GM18909 (cell line): ENCODE data around the gene TRERF1.

ENCODE experiments used
- ATAC-seq: cut with Tn5 transposase; IDR thresholded peaks from one replicate; pipeline ENCODE4 v1.9.1; 2021; ENCODE audit warnings: mild to moderate bottlenecking; ENCODE audit not compliant: unreplicated experiment, poor library complexity

TRERF1 gene

DNA sequence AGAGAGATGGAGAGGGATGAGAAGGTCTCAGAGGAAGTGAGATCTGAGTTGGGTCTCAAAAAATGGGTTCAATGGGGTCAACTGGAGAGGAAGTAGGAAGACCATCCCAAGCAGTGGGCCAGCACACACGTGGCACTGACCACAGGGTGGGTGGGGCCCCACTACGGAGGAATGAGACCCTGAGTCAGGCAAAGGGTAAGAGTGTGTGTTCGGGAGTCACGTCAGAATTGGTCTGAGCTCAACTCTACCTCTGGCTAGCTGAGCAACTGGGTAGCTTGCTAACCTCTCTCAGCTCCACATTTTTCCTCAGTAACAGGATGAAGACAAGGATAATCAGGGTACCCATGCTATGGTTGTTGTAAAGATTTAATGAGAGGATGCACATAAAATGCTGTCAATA, 79.0 kb downstream of the TRERF1 start:
- ATAC-seq: no peak

- ATAC-seq: no peak
Measured at GRCh38 chr6:42370323-42370985, 81.3 kb downstream of the TRERF1 start.

- ATAC-seq: no peak
Measured at GRCh38 chr6:42369568-42369967, 82.2 kb downstream of the TRERF1 start.

DNA sequence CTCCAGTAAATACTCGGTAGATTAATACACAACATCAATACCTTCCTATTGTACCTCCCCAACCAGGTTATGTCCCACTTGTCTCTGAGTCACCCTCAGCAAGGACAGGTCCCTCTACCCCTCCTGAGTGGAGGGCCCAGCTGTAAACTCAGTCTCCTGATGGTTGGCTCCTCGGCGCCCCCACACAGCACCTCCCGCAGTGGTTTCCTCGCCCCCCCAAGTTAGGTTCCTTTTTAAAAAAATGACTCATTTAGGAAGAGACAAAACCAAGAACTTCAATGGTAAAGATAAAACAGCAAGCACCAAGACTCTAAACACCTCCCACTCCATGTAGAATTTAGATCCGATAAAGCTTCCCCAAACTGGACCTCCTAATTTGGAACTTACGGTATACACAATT, 83.5 kb downstream of the TRERF1 start:
- peak; percentile 40 for ATAC-seq

DNA sequence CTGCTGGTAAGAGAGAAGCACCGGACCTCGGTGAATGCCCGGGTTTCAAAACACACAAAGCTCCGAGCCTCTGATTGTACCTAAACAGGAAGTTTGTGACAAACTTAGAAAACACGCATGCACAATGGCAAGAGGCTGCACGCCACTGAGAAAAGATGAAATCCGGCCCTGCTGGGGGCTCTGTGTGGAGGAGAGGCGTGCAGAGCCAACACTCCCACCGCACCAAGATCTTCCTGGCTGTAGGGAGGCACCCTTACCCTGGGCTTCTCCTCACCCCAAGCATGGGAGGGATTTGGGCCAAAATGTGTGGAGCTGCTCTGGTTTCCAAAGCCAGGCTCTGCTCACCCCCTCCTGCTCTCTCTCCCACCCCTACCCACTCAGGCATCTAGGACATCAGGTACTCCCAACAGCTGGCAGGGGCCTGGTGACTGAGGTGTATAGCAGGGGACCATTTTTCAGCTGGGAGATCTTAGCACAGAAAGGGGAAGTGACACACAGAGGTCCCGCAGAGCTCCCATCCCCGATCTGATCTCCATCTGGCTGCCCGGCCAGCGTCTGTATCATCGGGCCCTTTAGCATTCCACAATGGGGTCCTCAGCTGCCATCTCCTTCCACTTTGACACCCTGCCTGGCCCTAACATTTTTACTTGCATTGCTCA, 84.2 kb downstream of the TRERF1 start:
- ATAC-seq: peak; percentile 59

DNA sequence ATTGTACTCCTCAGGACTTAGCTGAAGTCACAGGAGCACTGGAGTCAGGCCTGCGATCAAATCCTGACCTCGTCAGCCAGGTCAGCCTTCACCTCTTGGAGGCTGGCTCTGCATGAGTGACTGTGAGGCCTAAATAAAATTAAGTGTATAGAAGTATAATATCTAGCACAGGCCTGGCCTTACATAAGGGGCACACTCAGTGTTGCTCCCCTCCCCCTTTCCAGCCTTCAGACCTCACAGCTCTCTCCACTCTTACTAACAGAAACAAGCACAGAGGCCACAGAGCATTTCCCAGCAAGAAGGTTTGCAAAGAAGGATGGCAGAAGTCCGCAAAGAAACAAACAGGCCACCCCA, 84.8 kb downstream of the TRERF1 start:
- no peak for ATAC-seq

- ATAC-seq: no peak
Measured at GRCh38 chr6:42366011-42366705, 85.6 kb downstream of the TRERF1 start.

DNA sequence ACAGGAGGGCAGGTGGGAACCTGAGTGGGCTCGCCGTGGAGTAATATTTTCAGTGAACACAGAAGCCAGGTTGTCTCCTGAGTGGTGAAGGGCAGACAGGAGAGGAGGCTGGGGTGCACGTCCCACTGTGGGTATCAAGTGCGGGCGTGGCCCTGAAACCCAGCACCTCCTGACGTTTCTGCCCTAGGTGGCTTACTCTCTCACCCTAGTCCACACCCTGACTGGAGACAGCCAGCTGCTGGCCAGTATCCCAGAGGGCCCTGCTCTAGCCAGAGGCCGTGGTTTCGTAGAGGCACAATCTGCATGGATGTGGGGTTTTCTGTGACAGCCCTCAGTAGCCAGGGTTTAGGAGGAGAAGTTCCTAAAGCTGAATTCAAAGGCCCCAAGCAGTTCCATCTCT, 86.7 kb downstream of the TRERF1 start:
- ATAC-seq: no peak

GRCh38 chr6:42363926-42364849, 87.5 kb downstream of the TRERF1 start:
- ATAC-seq: no peak

- no peak for ATAC-seq
Measured at GRCh38 chr6:42361036-42361435, 90.7 kb downstream of the TRERF1 start.

- ATAC-seq: no peak
Measured at GRCh38 chr6:42359021-42359420, 92.7 kb downstream of the TRERF1 start.

DNA sequence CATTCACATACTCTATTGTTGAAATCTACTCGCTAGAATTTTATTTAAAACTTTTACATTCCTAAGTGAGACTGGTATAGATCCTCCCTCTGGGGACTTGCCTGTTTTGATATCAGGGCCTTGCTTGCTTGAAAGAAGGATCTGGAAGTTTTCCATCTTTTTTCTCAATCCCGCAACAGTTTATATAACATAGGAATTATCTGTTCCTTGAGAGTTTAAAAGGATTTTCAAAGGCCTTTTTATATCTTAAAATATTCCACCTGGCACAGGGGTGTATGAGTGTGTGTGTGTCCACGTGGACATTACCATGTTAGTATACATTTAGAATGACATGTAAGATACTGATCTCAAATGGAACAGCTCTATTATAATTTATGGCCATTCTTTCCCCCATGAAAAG, 96.3 kb downstream of the TRERF1 start:
- no peak for ATAC-seq

- ATAC-seq: no peak
Measured at GRCh38 chr6:42354702-42355101, 97.0 kb downstream of the TRERF1 start.

DNA sequence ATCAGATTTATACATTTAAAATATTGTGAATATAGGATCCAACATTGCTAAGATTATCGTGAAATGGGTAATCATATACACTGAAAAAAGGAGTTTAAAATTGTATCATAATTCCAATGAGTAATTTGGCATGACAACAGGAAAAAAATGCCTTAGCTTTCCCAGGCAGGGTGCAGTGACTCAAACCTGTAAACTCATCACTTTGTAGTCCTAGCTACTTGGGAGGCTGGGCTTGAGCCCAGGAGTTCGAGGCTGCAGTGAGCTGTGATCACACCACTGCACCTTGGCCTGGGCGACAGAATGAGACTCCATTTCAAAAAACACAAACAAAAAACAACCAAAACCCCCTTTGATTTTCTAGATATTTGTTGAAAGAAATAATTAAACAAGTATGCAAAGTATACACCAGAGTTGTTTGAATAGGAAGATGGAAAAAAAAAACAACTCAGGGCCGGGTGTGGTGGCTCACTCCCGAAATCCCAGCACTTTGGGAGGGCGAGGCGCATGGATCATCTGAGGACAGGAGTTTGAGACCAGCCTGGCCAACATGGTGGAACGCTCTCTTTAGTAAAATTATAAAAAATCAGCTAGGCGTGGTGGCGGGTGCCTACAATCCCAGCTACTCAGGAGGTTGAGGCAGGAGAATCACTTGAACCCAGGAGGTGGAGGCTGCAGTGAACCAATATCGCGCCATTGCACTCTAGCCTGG, 98.7 kb downstream of the TRERF1 start:
- ATAC-seq: no peak

- no peak for ATAC-seq
Measured at GRCh38 chr6:42350911-42351310, 100.8 kb downstream of the TRERF1 start.

DNA sequence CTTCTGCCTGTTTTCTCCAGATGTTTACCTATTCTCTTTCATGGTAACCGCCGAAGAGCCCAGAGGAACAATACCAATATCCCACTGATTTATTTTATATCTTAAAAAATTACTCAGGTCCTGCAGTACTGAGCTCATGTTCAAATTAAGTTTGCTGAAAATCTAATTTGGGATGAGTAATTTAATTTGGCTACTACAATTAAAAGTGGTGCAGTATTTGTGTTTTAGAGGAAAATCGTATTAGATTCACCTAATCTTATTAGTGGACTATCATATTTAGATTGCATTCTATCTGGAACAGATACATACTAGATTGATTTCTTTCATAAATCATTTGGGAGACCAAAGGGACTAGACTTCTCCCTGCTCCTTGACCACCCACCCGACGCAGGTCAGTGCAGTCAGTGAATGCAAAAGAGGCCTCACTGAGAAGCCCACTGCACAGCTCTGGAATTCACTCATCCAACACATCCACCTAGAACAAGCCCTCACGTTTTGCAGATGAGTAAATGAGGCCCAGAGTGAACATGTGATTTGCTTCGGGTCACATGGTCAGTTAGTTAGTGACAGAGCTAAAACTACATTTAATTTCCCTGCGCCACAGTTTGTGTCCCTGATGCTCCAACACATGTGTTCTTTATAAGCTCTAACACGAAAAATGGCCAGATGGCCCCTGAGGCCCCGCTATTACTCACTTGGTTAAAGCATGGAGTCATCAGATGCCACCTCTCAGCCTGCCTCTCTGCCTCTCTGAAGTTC, 101.8 kb downstream of the TRERF1 start:
- ATAC-seq: no peak

GRCh38 chr6:42347456-42347855, 104.3 kb downstream of the TRERF1 start:
- no peak for ATAC-seq

GRCh38 chr6:42345696-42346416, 105.9 kb downstream of the TRERF1 start:
- no peak for ATAC-seq

- ATAC-seq: no peak
Measured at GRCh38 chr6:42344756-42345155, 107.0 kb downstream of the TRERF1 start.
